GM21360 (cell line): ENCODE measurements around the gene PLA2G4E.

Experiments
- ATAC-seq: cut with Tn5 transposase; IDR thresholded peaks from one replicate; pipeline ENCODE4 v1.9.1; 2021; ENCODE audit warnings: mild to moderate bottlenecking, moderate library complexity; ENCODE audit not compliant: unreplicated experiment

PLA2G4E gene

DNA sequence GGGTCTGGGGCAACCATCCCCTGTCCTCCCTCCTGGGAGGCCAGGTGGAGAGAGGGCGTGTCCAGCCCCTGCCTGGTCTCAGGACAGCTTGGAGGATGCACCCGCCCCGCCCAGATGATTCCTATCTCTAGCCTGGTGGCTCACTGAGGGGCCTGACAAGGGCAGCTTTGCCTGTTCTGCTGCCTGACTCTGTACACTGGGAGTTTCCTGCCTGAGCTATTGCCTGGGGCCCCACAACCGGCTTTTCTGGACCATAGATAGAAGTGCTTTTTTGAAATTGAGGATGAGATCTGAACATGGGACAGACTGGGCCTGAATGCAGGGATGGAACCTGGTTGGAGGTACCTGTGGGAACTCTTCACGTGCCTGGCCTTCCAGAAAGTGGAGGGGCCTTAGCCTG is 751 bp upstream of the PLA2G4E start:
- no peak for ATAC-seq

DNA sequence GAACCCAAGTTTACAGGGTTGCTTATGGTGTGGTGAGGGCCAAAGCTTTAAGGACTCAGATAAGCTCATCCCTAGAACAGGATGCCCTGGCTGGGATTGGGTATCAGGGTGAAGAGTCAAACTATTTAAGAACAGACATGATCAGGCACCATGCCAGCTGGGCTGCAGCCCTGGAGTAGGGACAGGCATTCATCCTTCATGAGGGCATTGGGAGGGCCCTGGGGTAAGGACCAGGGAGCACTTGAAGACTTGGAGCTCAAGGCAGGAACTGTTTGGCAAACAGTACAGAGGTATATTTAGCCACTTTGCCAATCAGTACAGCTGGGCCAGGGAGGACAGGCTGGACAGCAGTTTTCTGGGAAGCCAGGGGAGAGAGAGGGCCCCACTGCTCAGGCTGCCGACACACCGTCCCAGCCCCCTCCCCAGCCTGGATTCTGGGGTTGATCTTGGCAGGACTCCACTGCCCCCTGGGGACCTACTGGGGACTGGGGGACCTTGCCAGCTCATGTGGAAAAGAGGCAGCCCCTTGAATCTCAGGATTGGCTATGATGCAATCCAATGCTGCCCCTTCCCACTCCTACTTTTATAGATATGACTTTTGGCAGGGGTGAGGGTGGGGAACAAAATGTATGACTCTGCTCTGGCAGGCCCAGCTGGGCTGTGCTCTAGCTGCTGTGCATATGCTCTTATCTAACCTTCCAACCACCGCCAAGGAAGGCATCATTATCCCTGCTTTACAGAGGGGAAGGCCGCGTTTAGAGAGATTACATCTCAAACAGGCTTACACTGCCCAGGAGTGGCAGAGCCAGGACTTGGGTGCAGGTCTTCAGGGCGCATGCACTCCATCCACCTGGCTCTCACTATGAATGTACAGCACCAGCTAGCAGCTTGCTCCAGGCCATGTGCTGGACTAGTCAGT is 2.3 kb downstream of the PLA2G4E start:
- ATAC-seq: no peak

DNA sequence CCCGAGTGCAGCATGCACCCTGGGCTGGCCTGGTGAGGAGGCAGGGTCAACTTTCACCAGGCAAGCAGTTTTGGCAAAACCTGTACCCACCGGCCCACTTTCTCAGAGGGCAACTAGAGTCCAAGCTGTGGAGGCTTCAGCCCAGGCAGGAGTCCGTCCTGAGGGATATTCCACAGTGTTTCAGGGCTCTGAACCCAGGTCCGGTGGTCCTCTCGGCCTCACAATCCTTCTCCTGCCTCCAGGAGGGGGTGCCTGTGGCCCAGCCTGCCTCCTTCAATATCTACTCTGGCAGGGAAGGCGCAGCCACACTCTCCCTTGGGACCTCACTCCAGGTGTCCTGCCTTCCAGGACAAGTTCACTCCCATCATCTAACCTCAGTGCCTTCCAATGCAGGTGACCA is 3.9 kb downstream of the PLA2G4E start:
- no peak for ATAC-seq

GRCh38 chr15:42014406-42014805 is 6.4 kb downstream of the PLA2G4E start:
- ATAC-seq: no peak

DNA sequence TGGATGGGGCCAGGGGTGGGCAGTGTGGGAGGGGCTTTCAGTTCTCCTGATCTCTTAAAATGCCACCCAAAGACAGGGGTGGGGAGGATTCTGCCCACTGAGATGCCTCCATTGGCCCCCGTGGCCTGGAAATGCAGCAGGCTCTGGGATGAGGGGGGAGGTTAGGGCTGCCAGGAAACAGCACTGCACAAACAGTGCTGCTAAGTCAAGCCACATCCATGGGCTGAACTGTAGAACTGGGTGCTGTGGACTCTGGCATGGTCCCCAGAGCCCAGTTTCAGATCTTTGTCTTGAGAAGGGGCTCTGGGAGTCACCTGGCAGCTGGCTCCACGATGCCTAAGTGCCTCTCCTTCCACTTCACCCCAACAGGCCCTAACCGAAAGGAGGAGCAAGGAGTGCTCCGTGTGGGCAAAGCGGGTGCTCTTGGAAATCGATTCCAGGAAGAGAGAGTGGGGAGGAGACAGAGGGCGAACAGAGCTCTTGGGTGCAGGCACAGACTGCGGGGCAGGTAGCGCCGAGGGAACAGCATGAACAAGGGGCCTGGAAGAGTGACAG is 7.8 kb downstream of the PLA2G4E start:
- ATAC-seq: no peak

- ATAC-seq: no peak
Observed at GRCh38 chr15:42012241-42012640, 8.6 kb downstream of the PLA2G4E start.

DNA sequence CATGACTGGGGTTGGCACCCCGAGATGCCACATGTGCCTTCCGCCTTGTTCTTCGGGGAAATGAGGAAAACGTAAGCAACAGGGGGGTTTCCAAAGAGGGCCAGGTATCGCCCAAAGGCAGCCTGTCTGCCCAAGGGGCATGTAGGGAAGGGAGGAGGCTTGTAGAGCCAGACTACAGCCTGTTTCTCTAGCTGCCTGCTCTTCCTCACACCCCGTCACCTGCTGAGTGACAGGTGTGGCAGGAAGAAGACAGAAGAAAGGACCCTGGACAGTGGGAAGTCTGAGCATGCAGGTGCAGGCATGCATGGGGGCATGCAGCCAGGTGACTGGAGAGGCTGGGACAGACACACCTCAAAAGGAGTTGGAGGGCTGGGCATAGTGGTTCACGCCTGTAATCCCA is 9.8 kb downstream of the PLA2G4E start:
- ATAC-seq: no peak

GRCh38 chr15:42010434-42010833 is 10.4 kb downstream of the PLA2G4E start:
- peak; percentile 65 for ATAC-seq

DNA sequence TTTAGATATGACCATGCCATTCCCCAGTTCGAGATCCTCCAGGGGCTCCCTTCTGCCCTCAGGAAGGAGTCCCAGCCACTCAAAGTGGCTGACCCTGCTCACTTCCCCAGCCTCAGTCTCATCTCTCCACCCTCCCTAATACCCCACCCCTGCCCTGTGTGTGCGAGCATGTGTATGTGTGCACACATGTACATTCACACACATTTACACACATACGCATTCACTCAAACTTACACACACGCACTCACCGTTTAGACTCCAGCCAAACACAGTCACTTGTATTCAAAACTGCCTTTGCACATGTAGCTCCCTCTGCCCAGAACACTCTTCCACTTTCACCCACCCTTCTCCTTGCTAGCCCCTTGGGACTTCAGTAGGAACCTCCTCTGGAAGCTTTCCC is 11.4 kb downstream of the PLA2G4E start:
- ATAC-seq: no peak

- no peak for ATAC-seq
Observed at GRCh38 chr15:42009022-42009421, 11.8 kb downstream of the PLA2G4E start.

GRCh38 chr15:42007386-42007785 is 13.5 kb downstream of the PLA2G4E start:
- no peak for ATAC-seq

- ATAC-seq: no peak
Observed at GRCh38 chr15:42002333-42002732, 18.5 kb downstream of the PLA2G4E start.

DNA sequence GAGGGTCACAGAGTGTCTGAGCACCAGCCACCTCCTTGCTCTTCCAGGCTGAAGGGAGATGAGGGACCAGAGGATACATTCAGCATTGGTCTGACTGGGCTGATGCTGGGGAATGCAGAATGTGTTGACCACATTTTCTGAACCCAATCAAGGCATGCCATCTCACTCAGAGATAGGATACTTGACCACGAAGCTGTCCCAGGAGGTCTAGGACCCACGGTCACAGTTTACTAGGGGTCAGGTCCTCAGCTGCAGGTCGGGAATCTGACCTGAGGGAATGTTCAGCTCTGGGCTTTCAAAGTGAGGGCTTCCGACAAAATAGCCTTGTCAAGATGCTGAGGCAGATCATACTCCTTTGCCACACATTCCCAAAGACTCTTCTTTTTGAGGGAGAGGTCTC is 19.6 kb downstream of the PLA2G4E start:
- ATAC-seq: no peak

GRCh38 chr15:41999290-42000285 is 21.3 kb downstream of the PLA2G4E start:
- no peak for ATAC-seq

DNA sequence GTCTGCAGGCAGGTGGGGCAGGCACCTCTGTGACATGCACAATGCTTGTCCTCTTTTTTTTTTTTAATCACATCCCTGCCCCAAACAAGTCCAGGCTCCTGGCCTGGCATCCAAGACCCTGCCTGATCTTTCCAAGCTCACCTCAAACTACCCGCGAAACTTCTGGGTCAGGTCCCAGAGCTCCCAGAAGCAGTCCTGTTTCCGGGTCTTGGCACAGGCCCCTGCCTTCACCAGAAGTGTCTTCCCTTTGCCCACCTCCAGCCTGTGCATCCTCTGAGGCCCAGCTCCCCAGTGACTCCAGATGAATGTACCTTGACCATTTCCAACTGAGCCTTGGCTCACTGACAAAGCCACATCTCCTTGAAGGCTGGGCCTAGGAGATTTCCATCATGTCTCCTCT is 23.0 kb downstream of the PLA2G4E start:
- no peak for ATAC-seq

GRCh38 chr15:41996921-41997592 is 23.8 kb downstream of the PLA2G4E start:
- no peak for ATAC-seq

DNA sequence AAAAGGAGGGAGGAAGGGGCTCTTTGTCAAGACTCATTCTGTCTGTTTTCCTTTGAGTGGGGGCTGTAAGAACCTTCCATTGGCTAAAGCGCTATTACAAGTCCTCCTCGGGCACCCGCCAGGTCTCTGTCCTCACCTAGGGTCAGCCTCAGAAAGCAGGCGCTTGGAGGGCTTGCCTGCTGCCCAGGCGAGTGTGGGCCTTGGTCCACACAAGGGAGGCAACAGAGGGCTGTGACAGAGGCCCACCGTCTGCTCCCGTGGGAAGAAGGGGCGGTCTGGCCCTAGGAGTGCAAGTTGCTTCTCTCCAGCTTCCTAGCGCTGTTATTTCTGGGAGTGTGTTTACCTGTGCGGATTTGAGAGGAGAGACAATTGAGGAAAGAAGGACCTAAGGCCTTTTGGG is 24.5 kb downstream of the PLA2G4E start:
- ATAC-seq: no peak

- no peak for ATAC-seq
Observed at GRCh38 chr15:41995476-41995855, 25.4 kb downstream of the PLA2G4E start.

- ATAC-seq: no peak
Observed at GRCh38 chr15:41994772-41995475, 25.9 kb downstream of the PLA2G4E start.

GRCh38 chr15:41994171-41994650 is 26.6 kb downstream of the PLA2G4E start:
- no peak for ATAC-seq
